T-helper 2 cell treated with Interferon-gamma antibody and Interleukin-4, amounts not matched to agents 5 μg/mL and 100 μg/mL, for 36 hours (primary cell): Measurements from ENCODE around the gene RAPH1.
A peak's percentile ranks its signal among the peaks of the same experiment; 100 is the strongest.

Source experiments
- DNase-seq: peaks from one replicate; pipeline ENCODE4 v3.0.0; 2021; ENCODE audit warnings: low spot score
- H3K27ac Mint-ChIP-seq: one replicate; pipeline ENCODE4 v1.8.0; 2021; ENCODE audit warnings: mild to moderate bottlenecking, mixed read lengths
- H3K27me3 Mint-ChIP-seq: one replicate; pipeline ENCODE4 v1.8.0; 2021; ENCODE audit warnings: low read depth, mixed read lengths
- H3K36me3 Mint-ChIP-seq: one replicate; pipeline ENCODE4 v1.8.0; 2021; ENCODE audit warnings: low read depth, mixed read lengths
- H3K4me1 Mint-ChIP-seq: one replicate; pipeline ENCODE4 v1.8.0; 2021; ENCODE audit warnings: low read depth, mixed read lengths
- H3K4me3 Mint-ChIP-seq: one replicate; pipeline ENCODE4 v1.8.0; 2022; ENCODE audit warnings: mild to moderate bottlenecking, moderate library complexity, mixed read lengths
- H3K9me3 Mint-ChIP-seq: one replicate; pipeline ENCODE4 v1.8.0; 2021; ENCODE audit warnings: mixed read lengths

Gene RAPH1, protein sequence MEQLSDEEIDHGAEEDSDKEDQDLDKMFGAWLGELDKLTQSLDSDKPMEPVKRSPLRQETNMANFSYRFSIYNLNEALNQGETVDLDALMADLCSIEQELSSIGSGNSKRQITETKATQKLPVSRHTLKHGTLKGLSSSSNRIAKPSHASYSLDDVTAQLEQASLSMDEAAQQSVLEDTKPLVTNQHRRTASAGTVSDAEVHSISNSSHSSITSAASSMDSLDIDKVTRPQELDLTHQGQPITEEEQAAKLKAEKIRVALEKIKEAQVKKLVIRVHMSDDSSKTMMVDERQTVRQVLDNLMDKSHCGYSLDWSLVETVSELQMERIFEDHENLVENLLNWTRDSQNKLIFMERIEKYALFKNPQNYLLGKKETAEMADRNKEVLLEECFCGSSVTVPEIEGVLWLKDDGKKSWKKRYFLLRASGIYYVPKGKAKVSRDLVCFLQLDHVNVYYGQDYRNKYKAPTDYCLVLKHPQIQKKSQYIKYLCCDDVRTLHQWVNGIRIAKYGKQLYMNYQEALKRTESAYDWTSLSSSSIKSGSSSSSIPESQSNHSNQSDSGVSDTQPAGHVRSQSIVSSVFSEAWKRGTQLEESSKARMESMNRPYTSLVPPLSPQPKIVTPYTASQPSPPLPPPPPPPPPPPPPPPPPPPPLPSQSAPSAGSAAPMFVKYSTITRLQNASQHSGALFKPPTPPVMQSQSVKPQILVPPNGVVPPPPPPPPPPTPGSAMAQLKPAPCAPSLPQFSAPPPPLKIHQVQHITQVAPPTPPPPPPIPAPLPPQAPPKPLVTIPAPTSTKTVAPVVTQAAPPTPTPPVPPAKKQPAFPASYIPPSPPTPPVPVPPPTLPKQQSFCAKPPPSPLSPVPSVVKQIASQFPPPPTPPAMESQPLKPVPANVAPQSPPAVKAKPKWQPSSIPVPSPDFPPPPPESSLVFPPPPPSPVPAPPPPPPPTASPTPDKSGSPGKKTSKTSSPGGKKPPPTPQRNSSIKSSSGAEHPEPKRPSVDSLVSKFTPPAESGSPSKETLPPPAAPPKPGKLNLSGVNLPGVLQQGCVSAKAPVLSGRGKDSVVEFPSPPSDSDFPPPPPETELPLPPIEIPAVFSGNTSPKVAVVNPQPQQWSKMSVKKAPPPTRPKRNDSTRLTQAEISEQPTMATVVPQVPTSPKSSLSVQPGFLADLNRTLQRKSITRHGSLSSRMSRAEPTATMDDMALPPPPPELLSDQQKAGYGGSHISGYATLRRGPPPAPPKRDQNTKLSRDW

DNA sequence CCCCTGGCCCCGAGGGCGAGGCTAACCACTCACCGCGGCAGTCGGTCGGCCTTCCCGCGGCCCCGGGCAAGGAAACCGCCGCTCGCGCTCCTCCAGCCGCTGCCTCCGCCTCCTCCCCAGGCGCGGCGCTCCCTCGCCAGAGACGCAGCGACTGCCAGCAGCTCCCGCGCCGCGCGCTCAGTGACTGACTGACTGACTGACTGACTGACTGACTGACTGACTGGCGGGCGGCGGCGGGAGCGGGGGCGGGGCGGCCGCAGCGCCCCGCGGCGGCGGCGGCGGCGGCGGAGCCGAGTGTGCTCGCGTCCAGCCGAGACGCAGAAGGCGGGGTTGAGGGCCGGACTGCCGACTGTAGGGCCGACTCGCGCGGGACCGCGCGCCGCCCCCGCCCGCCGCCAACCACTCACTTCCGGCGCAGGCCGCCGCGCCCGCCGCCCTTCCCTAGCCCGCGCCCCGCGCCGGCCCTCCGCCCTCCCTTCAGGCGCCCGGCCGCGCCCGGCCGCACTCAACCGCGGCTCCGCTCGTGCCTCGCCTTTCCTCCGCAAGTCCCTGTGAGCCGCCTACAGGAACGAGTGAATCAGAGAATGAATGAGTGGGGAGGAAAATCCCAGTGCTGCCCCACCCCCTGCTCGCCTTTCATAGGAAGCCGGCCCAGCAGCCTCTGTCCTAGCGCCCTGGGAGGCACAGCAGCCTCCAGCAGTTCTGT, at the start of gene RAPH1:
Gene RAPH1, minus strand, starts transcription at position 224 of the 706 bp plus-strand sequence. CDS start 39,948 bp downstream, outside the sequence.
- peaks cover 17% of the 10 kb centered on the region for H3K4me1 Mint-ChIP-seq
- peak; percentile 78 for DNase-seq
- H3K9me3 Mint-ChIP-seq: peaks cover 24% of the 10 kb centered on the region
- peak within 1 kb of the TSS; percentile 43 for H3K27ac Mint-ChIP-seq
- H3K4me3 Mint-ChIP-seq: peak within 1 kb of the TSS; percentile 87
- peaks cover 9% of the 10 kb centered on the region for H3K36me3 Mint-ChIP-seq
- peaks cover 64% of the 10 kb centered on the region for H3K27me3 Mint-ChIP-seq

DNA sequence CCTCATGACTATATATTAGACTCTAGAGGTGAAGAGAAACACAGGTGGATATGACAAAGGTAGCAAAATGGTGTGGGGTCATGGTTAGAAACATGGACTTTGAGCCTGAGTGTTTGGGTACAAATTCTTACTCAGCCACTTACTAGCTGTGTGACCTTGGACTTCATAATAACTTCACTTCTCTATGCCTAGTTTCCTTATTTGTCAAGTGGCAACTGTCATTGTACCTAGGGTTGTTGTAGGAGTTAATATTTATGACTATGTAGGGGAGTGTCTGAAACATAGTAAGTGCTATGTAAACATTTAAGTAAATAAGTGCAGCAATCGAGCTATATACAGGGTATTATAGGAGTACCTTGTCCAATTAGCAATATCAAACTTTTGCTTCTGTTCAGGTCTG, 49.7 kb upstream of the RAPH1 start:
- peaks cover 21% of the 10 kb centered on the region for H3K4me1 Mint-ChIP-seq
- H3K27me3 Mint-ChIP-seq: peaks cover 25% of the 10 kb centered on the region
- no peaks in the 10 kb centered on the region for H3K9me3 Mint-ChIP-seq
- no peaks in the 10 kb centered on the region for H3K36me3 Mint-ChIP-seq
- DNase-seq: no peak
- no peak overlapping the region for H3K4me3 Mint-ChIP-seq
- no peak overlapping the region for H3K27ac Mint-ChIP-seq

DNA sequence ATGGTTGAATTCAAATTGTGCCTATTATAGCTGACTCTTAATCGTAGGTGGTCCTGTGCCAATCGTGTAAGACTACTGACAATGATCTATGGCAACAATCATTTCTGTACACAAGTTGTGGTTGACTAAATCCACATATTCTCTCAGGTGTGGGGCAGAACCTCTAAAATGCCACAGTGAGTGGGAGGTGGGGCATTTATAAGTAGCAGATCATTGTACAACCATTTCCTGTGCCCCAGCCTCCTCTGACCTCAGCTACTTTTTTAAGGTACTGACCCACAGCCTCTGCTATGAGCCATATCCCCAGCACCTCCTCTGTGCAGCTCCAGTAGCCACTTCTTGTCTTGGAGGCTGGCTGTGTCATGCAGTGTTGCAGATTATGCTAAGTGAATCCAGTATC, 48.6 kb upstream of the RAPH1 start:
- H3K27me3 Mint-ChIP-seq: peaks cover 25% of the 10 kb centered on the region
- H3K4me1 Mint-ChIP-seq: peaks cover 31% of the 10 kb centered on the region
- no peak overlapping the region for H3K4me3 Mint-ChIP-seq
- no peak overlapping the region for H3K27ac Mint-ChIP-seq
- no peaks in the 10 kb centered on the region for H3K36me3 Mint-ChIP-seq
- no peaks in the 10 kb centered on the region for H3K9me3 Mint-ChIP-seq
- peak; percentile 67 for DNase-seq

DNA sequence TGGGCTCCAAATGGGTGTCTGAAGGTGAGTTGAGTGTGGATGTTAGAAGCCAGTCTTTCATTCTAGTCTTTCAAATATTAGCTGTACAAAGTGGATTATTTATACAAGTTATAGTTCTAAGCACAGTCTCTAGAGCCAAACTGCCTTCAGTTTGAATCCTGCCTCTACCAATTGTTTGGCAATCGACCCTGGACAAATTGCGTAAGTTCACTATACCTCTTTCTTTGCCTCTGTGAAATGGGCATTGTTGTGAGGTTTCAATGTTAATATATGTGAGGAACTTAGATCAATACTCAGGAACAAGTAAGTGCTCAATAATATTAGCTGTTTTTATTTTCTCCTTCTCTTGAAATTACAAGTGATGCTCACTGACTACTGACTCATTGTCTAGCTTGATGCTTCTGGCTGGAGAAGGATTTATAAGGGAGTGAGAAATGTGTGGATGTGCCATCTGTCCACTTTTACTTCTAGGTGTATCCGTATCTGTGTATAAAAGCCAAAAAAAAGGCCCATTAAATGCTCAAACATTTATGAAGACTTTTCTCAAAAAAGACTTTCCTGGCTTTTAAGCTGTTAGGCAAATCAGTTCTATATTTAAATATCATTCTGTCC, 48.1 kb upstream of the RAPH1 start:
- Mint-ChIP-seq H3K4me1 (peaks cover 33% of the 10 kb centered on the region), H3K9me3 (no peaks in the 10 kb centered on the region), H3K4me3 (no peak overlapping the region), H3K27ac (no peak overlapping the region), H3K36me3 (no peaks in the 10 kb centered on the region), H3K27me3 (peaks cover 26% of the 10 kb centered on the region)
- no peak for DNase-seq

DNA sequence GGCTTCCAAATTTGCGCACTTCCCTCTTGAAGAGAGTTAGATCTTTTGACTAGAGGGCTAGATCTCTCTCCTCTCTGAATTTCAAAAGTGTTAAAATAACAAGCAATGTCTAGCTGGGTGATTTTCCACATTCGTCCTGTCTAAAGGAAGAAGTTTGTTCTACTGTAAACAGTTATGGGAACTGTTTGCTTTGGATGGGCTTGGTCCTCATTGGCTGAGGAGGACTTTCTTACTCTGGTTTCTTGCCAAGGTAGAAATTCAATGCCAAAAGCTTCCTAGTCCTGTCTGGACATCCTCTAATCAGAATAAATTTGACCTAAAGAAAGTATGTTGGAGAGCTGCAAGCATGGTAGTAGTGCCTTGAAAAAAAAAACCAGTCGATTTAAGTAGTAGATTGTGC, 47.4 kb upstream of the RAPH1 start:
- Mint-ChIP-seq H3K27me3 (peaks cover 27% of the 10 kb centered on the region), H3K27ac (no peak overlapping the region), H3K4me3 (no peak overlapping the region), H3K36me3 (no peaks in the 10 kb centered on the region), H3K9me3 (no peaks in the 10 kb centered on the region), H3K4me1 (peaks cover 35% of the 10 kb centered on the region)
- no peak for DNase-seq

DNA sequence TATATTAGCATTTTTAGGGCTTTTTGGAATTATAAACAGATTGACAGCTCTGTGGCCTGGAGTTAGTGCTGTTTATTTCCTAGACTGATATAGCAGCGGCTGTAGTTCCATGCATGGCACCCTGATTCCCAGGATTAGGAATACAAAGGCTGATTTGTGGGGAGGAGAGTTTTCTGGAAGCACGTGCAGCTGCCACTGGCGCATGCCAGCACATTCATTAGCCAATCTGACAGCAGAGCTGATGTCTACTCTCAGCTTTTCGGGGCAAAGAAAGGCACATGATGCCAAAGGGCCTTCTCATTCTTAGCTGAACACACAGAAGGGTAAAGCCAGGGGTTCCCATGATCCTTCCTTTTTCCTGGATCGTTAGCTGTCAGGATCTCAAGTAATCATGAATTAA, 45.7 kb upstream of the RAPH1 start:
- Mint-ChIP-seq H3K9me3 (no peaks in the 10 kb centered on the region), H3K27me3 (peaks cover 27% of the 10 kb centered on the region), H3K4me3 (no peak overlapping the region), H3K36me3 (no peaks in the 10 kb centered on the region), H3K27ac (no peak overlapping the region), H3K4me1 (peaks cover 35% of the 10 kb centered on the region)
- no peak for DNase-seq

DNA sequence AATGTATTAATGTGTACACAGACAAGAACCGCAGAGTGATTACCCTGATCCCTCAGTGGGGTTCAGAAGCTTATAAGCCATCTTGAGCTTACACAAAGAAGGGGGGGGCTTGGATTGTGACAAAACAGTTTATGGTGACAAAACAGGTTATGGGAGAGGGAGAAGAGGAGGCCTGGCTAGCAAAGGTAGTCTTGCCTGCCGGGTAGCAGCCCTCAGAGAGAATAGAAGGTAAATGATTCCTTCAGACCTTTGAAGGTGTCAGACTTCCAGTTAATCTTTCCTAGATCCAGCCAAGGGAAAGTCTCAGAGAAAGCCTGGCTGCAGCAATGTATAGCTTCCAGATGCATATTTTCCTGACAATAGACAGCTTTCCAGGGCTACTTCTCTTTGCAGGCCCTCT, 44.6 kb upstream of the RAPH1 start:
- peaks cover 33% of the 10 kb centered on the region for H3K4me1 Mint-ChIP-seq
- no peaks in the 10 kb centered on the region for H3K9me3 Mint-ChIP-seq
- H3K27ac Mint-ChIP-seq: peak overlapping the region; percentile 69
- peaks cover 35% of the 10 kb centered on the region for H3K27me3 Mint-ChIP-seq
- no peak for DNase-seq
- no peaks in the 10 kb centered on the region for H3K36me3 Mint-ChIP-seq
- H3K4me3 Mint-ChIP-seq: peak overlapping the region; percentile 57

DNA sequence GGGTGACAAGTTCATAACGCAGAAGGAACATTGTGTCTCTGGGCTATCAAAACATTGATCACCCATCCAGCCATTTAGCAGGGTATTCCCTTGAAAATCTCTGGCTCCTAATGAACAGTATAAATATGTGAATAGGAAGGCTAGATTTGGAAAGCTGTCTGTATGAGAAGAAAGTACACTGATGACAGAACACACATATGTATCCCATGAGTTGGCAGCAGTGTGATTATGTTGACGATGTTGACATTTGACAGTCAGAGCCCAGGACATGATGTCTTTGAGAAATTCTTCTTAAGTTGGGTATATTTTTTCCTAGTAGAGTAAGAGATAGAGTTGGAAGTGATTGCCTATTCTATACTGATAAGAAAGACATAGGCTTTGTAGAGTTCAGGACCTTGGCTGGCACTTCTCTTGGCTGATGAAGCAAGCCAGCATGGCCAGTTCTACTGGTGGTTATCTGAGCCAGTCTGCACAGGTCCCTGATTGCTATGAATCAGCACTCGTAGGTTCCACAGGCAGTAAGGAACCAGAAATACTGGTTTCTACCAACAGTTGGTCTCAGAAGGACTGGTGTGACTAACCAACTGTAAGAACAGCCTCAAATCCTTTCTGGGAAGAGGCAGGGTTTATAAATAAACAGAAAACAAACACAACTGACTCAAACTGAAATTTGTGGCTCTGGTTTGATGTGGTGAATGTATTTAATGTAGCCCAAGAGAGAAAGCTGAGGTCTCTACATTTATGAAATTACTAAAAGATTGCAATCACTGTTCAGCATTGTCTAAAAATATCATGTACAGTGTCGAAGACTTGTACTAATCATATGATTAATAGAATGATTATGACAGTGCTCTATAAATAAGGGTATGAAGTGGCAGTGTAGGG, 43.9 kb upstream of the RAPH1 start:
- peak; percentile 74 for DNase-seq
- H3K4me3 Mint-ChIP-seq: peak overlapping the region; percentile 57
- H3K27ac Mint-ChIP-seq: peak overlapping the region; percentile 69
- peaks cover 29% of the 10 kb centered on the region for H3K4me1 Mint-ChIP-seq
- no peaks in the 10 kb centered on the region for H3K36me3 Mint-ChIP-seq
- H3K27me3 Mint-ChIP-seq: peaks cover 38% of the 10 kb centered on the region
- H3K9me3 Mint-ChIP-seq: no peaks in the 10 kb centered on the region

DNA sequence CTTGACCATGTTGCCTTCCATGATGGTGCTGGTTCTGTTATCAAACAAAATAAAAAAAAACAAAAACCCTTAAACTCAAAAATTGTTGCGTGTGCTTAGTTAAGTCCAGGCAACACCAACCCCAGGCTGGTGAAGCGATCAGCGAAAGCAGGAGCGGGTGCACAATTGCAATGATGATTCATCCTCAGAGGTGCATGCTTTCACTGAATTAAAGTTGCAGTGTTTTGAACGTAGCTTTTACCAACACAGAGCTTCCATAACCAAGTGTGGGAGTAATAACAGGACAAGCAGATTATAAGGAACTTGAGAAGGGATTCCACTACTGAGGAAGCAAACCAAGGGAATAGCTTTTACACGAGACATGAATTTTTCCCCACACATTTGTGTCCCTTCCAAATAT, 39.7 kb upstream of the RAPH1 start:
- Mint-ChIP-seq H3K27me3 (peaks cover 29% of the 10 kb centered on the region), H3K4me1 (peaks cover 15% of the 10 kb centered on the region), H3K36me3 (no peaks in the 10 kb centered on the region), H3K4me3 (no peak overlapping the region), H3K27ac (no peak overlapping the region), H3K9me3 (no peaks in the 10 kb centered on the region)
- no peak for DNase-seq

DNA sequence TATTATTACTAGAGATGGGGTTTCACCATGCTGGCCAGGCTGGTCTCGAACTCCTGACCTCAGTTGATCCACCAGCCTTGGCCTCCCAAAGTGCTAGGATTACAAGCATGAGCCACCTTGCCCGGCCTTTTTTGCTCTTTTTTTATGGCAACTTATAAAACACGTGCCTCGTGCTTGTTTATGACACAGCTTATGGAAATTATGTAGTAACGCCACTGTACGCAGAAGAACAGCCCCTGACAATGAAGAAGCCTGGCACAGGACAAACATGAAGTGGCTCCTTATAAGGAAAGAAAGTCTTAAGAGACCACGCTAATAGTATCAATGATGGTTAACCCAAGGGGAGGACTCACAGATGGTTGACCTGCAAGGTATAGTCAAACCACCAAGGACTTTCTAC, 37.2 kb upstream of the RAPH1 start:
- Mint-ChIP-seq H3K27me3 (peaks cover 40% of the 10 kb centered on the region), H3K9me3 (no peaks in the 10 kb centered on the region), H3K4me1 (peaks cover 3% of the 10 kb centered on the region), H3K36me3 (no peaks in the 10 kb centered on the region), H3K27ac (no peak overlapping the region), H3K4me3 (no peak overlapping the region)
- DNase-seq: no peak

DNA sequence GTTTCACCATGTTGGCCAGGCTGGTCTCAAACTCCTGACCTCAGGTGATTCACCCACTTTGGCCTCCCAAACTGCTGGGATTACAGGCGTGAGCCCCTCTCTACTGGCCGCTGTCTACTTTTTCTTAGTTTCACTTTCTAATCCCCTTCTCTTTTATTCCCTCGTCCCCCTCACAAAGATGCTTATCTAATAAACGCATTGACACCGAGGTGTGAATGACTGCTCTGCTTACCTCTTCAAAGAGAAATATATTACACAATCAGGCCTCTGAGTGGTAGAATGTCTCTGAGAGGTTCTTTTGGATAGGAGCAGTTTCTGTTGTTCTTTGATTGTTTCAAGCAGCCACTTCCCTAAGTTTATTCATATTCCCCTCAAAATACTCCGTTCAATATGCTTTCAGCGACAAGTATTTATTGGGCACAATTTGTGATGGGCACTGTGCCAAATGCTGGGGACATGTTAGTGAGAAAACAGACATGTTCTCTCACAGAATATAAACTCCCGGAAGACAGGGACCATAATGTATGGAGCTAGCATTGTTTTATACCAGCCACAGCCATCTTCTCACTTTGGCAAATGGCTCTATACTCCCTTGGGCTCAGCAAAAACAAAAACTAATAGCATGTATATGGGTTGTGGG, 34.7 kb upstream of the RAPH1 start:
- DNase-seq: no peak
- Mint-ChIP-seq H3K9me3 (no peaks in the 10 kb centered on the region), H3K27ac (no peak overlapping the region), H3K4me1 (peaks cover 3% of the 10 kb centered on the region), H3K27me3 (peaks cover 32% of the 10 kb centered on the region), H3K4me3 (no peak overlapping the region), H3K36me3 (no peaks in the 10 kb centered on the region)

DNA sequence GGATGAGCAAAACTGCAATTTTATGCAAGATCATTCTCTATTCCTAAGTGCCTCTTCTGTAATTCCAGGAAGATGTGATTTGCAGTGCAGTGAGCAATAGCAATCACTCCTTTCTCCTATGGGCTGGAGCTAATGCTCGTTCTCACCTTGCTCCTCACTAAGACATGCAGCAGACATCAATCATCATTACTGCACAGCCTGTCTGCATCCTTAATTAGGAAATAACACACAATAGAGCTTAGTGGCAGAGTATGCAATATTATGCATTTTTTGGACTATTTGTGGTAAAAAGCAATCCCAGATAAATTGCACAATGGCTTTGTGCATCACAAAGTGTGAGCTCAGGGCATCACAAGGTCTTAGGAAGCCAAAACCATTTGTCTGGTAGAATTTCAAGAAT, 32.6 kb upstream of the RAPH1 start:
- Mint-ChIP-seq H3K4me3 (no peak overlapping the region), H3K9me3 (no peaks in the 10 kb centered on the region), H3K36me3 (no peaks in the 10 kb centered on the region), H3K4me1 (peaks cover 3% of the 10 kb centered on the region), H3K27ac (no peak overlapping the region), H3K27me3 (peaks cover 33% of the 10 kb centered on the region)
- no peak for DNase-seq
